AG08396 (cell line): ENCODE results near the gene UBE2G2.

ENCODE experiments used
- DNase-seq: peaks from one replicate; pipeline ENCODE4 v3.0.0; 2012; ENCODE audit warnings: low spot score, mixed read lengths

The UBE2G2 gene

DNA sequence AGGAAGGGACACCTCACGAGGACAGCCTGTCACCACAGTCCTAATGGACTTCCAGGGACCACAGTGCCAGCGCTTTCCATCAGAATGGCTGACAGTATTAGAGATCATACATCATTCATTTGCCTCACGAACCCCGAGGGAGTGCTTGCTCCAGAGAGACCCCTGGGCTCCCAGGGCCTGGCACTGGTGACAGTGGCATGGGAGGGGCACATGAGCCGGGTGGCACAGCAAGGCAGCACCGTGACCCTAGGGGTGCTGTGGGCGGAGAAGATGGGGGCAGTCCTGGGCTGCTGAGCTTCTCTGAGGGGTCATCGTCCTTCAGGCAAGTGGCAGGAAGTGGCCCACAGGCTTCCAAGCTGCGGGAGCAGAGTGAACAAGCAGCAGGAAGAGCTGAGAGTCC is 73.9 kb downstream of the UBE2G2 start:
- no peak for DNase-seq

DNA sequence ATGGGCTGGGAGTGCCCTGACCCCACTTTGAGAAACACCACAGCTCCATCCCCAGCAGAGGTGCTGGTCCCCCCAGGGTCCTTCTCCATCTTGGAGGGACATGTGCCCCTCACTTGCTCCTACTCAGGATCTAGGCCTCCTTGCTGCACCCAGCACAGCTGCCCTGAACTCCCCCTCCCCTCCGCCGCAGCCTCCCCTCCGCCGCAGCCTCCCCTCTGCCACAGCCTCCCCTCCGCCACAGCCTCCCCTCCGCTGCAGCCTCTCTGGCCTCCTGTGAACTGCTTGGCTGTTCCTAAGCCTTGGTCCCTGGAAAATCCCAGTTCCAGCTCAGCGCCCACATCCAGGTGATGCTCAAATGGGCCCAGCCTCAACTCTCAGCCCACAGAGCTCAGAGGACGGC is 74.3 kb downstream of the UBE2G2 start:
- DNase-seq = no peak

DNA sequence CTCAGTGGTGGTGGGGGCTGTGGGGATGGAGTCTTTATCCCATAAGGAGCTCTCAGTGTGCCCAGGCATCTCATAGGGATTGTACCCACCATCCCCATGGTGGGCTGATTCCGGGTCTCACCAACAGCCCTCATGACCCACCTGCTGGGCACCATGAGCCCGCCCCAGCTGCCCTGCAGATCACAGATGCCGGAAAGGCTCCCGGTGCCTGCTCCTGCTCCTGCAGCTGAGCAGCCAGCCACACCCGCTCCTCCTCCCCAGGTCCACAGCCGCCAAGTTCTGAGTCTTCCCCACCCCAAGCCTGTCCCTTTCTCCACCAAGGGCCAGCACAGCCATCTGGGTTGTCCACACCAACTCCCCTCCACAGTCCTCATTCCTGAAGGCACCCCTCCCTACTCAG is 74.8 kb downstream of the UBE2G2 start:
- DNase-seq = no peak

- no peak for DNase-seq
Observed at GRCh38 chr21:44724926-44725325, 76.7 kb downstream of the UBE2G2 start.

- DNase-seq = no peak
Observed at GRCh38 chr21:44724196-44724595, 77.4 kb downstream of the UBE2G2 start.

- DNase-seq = no peak
Observed at GRCh38 chr21:44723177-44724131, 78.2 kb downstream of the UBE2G2 start.

- DNase-seq = no peak
Observed at GRCh38 chr21:44722731-44723130, 78.9 kb downstream of the UBE2G2 start.

- no peak for DNase-seq
Observed at GRCh38 chr21:44720170-44720569, 81.5 kb downstream of the UBE2G2 start.
